Measurements from ENCODE around the gene HIBADH.

The HIBADH gene

DNA sequence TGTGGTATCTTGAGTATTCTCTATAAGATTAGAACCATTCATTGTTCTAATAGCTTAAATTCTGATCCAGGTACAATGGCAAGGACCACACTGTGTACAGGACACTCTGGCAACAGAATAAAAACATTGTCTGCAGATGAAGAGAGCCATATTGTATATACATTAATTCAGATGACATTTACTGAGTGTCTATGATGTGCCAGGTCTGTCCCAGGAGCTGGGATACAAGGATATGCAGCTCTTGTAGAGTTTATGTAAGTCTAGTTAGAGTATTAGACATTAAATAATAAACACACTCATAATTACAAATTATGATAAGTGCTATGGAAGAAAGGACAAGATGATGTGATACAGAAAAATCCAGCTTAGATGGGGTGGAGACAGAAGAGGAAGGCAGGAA is 184.1 kb downstream of the HIBADH start:
- DNase-seq, result no peak

DNA sequence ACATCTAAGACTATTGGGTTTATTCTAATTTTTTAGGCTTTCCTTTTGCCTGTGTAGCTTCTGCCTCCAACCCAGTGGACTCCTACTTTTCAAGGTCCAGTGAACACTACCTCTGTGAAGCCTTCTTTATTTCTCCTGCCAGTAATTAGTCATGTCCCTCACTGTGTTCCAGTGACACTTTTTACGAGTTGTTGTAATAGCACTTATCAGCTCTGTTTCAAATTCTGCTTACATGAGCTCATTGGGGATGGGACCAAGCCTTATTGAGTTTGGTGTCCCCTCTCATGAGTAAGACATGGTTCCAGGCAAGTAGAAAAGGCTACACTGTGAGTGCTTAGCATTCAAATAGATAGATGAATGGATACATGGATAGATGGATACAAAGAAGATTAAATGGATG is 184.6 kb downstream of the HIBADH start:
- no peak for DNase-seq

DNA sequence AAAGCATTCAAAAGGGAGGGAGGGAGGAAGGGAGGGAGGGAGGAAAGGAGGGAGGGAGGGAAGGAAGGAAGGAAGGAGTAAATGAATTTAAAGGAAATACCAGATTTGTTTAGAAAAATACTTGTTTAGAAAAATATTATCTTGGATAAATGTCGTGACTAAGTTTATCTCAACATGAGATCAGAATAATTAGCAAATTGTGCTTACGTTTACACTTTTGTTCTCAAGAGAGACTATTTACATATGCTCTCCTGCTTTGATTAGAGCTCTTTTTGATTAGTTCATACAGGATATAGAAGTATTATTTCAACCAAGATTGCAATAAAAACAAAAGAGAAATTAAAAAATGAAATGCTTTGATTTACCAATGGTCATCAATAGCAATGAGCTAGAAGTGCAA is 186.2 kb downstream of the HIBADH start:
- no peak for DNase-seq

All from NCI-H1417 treated with DMSO at 0.1 percent for 48 hours (cell line).